Activated CD8-positive, alpha-beta memory T cell treated with anti-CD3 and anti-CD28 coated beads, Interleukin-2, amount 50 U/mL, for 1 hour (primary cell): ENCODE measurements around the gene TUBGCP6.
A peak's percentile ranks its signal among the peaks of the same experiment; 100 is the strongest.

Source experiments
- DNase-seq: peaks from one replicate; pipeline ENCODE4 v3.0.0-alpha.2; 2020; ENCODE audit errors: extremely low read depth

The TUBGCP6 gene

DNA sequence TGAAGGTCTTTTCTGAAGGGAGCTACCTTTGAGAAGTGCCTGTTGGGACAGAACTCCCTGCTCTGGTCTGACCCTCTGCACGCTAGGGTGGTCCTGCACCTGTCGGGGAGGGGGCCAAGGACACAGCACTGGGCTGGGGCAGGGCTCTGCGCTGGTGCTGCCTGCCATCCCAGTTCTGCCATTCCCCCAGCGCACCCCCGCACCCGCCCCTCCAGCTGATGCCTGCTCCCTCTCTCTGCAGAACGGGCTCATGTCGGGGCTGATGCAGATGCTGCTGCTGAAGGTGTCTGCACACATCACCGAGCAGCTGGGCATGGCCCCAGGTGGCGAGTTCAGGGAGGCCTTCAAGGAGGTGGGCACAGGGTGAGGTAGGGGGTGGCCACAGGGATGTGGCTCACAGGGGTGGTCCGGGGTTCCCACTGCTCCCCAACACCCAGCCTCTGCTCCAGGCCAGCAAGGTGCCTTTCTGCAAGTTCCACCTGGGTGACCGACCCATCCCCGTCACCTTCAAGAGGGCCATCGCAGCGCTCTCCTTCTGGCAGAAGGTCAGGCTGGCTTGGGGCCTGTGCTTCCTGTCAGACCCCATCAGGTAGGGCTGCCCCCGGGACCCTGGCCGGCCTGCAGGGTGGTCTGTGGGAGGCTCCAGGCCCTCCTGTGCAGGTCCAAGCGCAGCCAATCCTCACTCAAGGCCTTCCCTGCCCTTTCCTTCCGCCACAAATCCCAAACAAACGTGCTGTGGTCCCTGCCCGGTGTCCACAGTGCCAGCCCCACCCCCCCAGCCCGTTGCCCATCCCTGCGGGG is 47.6 kb downstream of the TUBGCP6 start:
- no peak for DNase-seq

DNA sequence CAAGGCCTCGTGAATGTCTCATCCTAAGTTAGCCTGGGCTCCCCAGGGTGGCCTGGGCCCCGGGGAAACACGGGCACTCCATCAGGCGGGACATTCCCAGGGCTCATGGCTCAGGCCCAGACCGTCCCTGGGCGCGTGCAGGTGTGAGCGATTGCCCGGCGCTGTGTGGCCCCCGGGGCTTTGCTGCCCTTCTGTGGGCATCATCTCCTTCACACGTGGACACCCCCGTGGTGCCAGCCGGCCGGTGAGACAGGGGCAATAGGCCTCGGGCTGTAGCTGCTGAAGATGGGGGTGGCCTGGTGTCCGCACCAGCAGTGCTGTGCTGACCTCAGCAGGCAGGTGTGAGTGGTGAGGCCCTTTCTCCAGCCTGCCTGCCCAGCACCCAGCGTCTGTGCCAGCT is 48.6 kb downstream of the TUBGCP6 start:
- DNase-seq, result no peak

DNA sequence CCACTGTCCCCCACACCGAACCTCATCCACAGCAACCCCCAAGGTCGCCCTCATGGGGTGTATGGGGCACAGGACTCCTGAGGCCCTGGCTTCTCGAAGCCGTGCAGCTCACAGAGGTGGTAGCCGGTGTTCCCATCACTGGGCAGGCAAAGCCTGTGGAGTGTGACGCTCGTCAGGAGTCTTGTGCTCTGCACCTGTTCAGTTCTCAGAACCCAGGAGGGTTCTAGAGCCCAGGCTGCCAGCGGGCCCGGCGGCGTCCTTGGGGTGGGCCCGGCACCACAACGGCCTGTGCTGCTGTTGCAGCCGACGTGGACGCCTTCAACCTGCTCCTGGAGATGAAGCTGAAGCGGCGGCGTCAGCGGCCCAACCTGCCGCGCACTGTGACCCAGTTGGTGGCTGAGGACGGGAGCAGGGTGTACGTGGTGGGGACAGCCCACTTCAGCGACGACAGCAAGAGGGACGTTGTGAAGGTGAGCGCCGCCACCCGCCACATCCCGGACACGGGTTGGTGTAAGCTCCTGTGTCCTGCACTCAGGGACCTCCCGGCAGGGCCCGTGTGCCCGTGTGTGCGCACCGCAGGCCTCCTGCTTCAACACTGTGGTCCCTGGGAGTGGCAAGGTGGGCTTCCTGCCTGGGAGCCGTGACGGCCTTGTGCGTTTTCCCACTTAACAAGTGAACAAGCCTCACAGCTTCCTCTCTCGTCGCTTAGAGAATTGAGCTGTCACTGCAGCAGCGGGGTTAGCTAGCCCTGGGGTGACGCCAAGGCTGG is 50.6 kb downstream of the TUBGCP6 start:
- no peak for DNase-seq

DNA sequence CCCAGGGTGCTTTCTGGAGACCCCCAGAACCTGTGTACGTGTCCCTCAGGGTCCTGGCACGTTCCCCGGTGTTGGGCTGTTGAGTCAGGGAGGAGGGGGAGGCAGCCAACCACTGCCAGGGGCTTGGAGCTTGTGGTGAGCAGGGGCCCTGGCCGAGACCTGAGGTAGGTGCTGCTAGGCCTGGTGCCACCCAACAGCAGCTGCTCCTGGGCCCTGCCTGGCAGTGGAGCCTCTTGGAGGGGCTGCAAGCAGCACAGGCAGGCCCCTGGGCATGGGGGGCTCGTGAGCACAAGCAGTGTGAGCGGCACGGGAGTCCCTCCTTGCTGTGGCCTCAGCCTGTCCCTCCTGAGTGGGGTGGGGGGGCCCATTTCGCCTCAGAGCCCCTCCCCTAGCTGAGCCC is 51.2 kb downstream of the TUBGCP6 start:
- DNase-seq, result no peak

DNA sequence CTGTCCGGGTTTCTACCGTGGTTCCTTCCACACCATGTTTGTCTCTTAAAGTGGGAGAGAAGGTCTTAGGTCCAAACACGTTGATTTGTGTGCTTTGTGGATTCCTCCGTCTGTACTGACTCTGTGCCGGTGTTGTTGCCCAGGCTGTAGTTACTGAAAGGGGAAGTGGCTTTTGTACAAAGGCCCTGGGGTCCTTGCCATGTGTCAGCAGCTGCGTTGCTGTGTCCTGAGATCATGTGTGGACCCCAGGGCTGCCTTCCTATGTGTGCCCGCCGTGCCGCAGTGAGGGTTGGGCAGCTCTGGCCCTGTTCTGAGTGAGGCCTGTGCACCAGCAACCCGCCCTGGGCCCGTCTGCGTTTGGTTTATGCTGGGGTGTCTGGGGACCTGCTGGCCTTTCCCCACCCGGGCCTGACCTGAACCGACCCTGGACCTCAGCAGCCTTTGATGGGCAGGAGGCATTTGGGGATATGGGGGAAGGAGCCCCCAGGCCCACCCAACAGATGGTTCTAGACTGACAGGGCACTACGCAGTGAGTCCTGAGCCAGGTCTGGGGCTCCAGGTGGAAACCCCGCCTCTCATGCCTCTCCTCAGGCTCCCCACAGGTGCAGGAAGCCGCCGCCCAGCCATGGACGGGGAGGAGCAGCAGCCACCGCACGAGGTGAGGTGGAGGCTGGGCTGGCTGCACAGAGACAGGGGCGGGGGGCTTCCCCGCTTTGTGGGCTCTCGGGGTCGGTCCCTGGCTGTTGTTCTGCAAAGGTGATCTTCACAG is 52.2 kb downstream of the TUBGCP6 start:
- peak; percentile 40 for DNase-seq

DNA sequence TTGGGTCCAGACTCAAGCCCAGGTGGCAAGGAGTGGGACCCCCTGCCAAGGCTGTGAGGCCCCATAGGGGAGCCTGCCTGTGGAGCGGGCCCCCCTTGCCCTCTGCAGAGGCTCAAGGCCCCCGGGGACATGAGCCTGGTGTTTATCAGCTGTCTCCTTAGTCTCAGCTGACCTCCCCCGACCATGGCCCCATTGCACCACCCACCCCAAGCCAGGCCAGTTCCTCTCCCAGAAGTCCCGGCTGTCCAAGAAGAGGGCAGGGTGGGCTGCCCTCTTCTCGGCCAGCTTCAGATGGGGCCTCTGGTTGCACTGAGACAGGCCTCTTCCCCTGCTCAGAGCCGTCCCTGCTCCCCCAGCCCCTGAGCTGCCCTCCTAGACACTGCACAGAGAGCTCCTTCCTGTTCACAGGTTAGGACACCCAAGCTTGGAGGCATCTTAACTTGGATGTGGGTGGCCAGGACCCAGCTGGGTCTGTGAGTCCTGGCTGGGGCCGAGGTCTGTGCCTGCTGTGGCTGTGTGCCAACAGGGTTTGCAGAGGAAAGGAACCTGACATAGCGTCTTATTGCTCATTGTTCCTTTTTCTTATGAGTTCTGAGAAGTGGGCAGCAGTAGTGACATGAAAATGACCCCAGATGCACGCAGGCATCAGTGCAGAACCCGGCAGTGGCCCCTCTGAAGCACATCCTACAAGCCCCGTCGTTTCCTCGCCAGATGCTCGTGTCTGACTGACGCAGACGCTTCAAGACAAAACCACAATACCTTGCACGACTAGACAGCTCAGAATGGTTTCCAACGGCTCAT is 53.7 kb downstream of the TUBGCP6 start:
- DNase-seq, result peak; percentile 85

DNA sequence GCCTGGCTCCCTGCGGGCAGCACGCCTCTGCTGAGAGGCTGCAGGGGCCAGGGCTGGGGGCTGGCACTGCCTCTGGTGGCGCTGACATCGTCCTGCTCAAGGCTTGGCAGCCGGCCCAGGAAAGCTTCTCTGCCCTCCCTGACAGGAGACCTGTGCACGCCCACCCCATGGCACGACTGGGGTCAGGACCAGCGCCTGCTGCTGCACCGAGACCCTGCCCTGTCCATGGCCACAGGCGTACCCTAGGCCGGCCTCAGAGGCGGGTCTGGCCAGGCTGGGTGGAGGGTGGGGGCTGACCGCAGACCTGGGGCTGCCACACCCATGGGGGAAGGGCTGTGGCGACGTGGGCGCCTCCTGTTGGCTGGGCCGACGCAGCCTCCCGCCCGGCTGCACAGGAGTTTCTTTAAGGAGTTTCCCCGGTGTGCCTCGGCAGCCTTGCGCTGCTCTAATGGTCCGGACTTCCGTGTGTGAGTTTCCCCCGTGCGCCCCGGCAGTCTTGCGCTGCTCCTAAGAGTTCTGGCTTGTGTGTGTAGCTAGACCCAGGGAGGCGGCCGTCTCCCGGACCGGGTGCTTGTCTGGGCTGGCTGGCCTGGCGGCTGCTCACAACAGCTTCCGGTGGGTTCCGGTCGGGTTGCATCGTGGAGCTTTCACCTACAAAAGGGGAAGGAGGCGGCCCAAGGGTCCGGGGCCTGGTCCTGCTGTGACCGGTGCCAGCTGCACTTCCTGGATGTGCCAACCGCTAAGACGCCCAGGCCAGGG is 54.5 kb downstream of the TUBGCP6 start:
- peak; percentile 59 for DNase-seq

DNA sequence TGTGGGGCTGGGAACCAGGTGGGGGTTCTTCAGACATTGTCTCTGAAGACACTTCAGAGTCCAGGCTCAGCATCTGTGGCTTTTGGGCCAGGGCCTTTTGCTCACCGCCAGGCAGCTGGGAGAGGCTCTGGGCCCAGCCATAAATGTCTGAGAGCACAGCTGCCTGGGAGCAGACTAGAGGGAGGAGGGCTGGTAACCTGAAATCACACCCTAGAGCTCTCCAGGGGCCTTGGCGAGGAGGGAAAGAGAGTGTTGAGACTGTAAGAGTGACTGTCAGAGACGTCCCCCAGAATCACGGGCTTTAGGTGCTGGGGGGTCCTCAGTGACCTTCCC is 55.0 kb downstream of the TUBGCP6 start:
- no peak for DNase-seq

DNA sequence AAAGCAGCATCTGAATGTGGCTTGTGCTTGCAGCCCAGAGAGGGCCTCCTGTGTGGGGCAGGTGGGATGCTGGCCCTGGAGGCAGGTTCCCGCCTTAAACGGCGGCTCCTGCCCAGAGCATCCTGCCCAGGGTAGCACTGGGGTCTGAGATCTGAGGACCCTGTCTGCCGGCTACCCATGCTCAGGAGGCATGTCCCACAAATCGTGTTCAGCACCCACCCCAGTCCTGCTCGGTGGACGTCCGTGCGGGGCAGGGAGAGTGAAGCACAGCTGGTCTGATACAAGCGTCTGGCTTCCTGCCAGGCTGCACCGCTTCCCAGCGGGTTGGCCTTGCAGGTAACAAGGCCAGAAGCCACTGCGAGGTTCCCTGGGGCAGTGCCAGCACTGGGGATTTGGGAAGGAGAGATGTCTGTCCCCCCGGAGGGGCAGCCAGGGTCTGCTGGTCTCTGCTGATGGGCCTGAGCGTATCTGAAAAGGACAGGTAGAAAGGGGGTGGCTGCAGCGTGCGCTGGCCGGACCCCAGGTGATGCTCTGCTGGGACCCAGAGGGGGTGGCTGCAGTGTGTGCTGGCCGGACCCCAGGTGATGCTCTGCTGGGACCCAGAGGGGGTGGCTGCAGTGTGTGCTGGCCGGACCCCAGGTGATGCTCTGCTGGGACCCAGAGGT is 55.5 kb downstream of the TUBGCP6 start:
- DNase-seq, result no peak

DNA sequence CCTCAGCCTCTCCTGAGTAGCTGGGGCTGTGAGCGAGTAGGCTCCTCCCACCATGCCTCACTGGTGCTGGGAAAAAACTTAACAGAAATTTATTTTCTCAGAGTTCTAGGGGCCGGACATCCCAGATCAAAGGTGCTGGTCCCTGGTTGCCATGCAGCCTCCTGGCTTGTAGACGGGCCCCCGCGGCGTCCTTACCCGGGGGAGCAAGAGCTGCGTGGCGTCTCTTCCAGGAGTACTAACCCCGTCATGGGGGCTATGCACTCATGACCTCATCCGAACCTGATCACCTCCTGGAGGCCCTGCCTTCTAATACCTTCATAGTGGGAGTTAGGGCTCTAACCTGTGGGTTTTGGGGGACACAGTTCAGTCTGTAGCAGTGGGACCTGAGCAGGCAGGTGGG is 56.5 kb downstream of the TUBGCP6 start:
- no peak for DNase-seq

DNA sequence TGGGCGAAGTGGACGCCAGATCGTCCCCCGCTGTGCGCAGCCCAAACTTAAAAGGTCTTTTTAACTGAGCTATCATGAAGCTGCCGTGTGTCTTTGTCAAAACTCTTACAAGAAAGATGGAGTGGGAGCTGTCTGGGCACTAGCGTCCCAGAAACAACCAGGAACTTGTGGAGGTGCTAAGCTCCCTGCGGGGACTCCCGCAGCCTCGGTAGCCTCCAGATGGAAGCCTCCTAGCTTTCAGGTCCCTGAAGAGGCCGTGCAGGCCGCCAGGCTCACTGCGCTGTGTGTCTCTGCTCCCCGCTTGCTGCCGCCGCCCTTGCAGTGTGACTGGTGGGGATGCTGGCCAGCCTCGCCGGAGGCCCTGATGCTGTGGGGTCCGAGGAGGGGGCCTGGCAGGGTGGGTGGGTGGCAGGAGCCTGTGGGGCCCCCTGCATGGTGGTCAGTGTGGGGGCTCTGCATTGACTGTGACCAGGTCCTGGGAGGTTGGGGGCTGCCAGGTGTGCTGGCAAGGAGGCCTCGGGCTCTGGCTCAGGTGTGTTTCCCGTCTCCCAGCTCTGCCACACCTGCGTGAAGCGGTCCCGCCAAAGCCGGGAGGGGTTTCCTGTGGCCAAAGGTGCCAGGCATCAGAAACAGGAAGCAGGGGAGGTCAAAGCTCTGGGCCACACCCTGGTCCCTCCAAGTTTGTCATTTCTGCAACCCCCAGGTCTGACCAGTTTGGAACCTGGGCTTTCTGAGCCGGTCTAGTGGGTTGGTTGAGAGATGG is 57.9 kb downstream of the TUBGCP6 start:
- DNase-seq, result no peak

DNA sequence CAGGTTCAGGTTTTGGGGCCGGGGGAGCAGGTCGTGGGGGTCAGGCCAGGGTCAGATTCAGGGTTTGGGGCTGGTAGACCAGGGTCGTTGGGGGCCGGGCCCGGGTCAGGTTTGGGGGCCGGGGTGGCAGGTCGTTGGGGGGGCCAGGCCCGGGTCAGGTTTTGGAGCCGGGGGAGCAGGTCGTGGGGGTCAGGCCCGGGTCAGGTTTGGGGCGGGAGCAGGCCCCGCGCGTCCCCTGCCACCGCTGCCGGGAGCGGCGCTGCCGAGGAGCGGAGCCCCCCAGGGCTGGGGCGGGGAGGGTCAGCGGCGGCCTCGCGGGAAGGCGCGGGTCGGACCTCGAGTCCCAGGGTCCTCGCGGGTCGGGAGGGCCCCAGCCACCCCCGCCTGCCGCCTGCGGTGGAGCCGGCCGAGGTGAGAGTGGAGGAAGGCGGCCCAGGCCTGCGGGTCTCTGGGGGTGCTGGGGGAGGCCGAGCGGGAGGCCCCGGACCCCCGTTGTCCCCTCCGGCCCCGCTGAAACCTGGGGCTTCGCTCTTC is 58.6 kb downstream of the TUBGCP6 start:
- no peak for DNase-seq

DNA sequence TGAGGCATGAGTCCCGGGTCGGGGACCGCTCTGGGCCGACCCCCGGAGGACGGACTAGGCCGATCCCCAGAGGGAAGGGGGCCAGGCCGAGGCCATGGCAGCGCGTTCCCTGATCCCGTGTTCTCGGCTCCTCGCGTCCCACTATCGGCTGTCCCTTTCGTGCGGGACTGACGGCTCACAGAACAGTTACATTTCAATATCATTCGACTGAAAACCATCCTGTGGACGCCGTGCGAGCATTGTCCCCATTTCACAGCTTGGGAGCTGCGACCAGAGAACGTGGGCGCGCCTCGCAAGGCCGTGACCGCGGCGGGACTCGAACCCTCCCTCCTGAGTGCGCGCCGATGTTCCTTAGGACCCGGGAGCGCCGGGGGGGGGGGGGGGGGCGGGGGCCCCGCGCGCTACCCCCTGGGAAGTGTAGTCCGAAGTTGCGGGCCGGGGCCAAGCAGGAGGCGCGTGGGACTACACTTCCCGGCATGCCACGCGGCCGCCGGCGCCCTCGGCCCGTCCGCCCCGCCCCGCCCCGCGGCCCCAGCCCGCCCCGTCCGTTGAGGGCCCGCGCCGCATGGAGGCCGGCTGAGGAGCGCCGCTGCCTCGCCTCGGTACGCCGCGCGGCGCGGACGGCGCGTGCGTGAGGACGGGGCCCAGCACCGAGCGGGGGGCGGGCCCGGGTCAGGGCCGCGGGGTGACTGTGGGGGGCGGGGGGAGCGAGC is 59.3 kb downstream of the TUBGCP6 start, which contains the start of gene TRABD:
Gene TRABD, plus strand, starts transcription at position 539 of the 713 bp plus-strand sequence. CDS start 7,148 bp downstream, outside the sequence.
- peak; percentile 77 for DNase-seq

DNA sequence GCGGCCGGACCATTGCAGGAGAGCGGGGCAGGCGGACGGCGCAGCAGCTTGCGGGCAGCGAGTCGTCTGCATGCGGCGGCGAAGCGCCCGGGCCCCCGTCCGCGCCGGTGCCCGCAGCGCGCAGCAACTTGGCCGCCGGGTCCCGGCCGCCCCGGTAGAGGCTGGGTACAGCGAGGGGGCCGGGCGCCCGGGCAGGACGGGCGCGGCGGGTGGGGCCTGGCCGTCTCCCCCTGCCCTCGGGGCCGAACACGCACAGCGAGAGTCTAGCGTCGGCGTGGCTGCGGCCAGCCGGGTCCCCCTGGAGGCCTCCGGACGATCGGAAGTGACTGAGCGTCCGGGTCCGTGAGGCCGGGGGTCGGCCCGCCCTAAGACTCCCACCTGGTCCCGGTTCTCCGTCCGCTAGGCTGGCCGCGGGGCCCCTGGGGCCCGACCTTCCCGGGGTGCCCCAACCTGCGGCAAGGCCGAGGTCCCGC is 59.9 kb downstream of the TUBGCP6 start:
- no peak for DNase-seq

DNA sequence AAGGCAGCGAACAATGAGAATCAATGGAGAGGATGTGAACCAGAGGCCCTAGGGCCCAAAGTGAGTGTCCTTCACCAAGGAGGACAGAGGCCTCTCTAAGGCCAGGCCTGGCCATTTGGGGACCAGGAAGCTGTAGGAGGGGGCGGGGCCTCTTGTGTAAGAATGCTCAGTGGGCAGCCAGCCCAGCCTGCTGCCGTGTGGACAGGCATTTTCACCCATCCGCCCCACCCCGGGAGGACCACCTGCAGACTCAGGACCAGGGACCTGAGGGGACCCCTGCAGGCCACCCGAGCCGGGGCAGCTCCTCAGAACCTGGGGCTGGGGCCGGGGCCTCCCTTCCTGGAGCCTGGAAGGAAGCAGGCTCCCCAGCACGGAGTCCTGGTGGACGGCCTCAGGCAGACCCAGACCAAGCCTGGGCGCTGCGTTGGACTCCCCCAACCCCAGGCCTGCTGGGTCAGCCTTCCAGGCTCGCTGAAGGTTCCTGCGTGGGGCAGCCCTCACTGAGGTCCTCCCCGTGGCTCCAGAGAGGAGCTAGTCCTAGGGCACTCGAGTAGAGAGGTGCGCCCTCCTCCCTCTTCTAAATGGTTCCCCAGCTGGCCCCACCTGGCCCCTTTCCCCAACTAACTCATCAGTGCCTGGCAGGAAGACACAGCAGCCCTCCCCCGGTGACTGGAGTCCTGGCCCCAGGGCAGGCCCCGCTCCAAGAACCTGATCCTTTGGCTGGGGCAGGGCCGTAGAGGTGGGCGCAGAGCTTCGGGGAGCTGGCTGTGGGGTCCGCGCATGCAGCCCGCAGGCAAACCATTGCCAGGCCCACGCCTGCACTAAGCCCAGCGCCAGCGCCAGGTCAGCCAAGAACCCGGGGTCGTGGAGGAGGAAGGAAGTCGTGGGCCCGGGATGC is 60.6 kb downstream of the TUBGCP6 start:
- no peak for DNase-seq

DNA sequence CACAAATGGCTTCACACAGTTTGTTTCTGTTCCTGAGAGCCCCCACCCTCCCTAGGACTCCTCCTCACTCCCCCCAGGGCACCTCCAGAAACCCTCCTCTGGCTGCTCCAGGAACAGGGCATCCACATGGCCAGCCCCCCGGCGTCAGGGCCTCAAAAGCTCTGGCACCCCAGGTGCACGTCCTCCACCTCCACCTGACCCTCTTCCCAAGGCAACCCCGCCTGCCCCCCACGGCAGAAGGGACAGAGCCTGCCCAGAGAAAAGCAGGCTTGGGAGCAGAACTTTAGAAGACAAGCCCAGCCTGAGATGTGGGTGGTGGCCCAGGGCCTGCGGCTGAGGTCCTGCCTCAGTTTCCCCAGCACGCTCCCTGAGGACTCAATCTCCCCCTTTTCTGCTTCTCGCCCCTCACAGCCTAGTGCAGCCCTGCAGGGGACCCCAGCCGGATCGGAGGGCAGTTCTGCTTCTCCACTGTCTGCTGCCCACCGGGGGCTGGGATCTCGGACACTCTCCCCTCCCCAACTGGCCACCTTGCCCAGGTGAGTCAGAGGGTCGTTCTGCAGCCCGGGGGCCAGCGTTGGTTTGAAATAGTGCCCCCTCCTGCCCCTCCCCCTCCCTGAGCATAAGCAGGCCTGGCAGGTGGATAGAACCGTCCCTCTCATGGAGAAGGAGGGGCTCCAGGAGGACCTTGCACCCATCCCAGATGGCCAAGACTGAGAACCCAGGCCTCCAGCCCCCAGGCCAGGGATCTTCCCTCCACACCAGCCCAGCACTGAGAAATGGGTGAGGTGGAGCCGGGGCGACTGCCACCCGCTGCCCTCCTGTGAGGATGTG is 61.5 kb downstream of the TUBGCP6 start:
- no peak for DNase-seq
